ENCODE data around the gene COG8. TPM values are rescaled to one million over a fixed set of nuclear protein-coding genes. Genes with fewer than 3 reads are reported as not detected.

COG8 gene
- total and polyA plus RNA-seq, 9 of the 15 experiments (the other 6 are each of a cell fraction or from before 2014, with no cell fraction given) = 3.7 to 42.6 (median 30.1) TPM

DNA sequence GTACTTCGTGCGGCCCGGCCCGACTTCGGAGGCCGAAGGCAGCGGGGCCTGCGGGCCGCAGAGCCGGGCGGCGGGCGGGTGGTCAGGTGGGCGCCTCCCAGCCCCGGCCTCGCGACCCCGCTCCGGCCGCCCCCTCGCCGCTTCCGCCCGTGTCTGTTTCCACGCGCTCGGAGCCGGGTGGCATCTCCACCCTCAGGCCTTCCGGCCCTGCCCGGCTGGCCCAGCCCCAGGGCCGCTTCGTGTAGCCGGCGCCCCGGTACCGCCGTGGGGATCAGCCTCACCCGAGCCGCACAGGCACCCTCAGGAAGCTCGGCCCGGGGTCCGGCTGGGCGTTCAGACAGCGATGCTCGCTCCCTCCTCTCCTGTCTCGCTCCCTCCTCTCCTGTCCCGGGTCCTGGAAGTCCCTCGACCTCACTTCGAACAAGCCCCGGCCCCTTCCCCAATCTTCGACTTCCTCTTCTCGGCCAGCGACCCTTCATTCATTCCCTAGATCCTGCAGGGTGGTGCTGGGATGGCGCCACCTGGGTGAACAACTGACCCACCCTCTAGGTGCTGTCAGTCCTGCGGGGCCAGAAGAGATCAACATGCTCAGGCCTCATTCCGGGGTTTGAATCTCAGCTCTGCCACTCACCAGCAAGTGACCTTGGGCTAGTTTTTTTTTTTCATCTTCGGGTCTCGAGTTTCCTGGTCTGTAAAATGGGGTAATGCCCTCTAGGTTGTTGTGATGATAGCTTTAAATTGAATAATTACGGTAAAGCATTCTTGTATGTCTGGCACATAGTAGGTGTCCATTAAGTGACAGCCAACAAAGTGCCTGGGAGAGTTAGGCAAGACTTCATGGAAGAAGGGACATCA, 27.6 kb downstream of the COG8 start (continued):
- TF ChIP-seq NKRF (IDR thresholded peaks at IDR 0.05; ENCODE audit: borderline replicate concordance) = peak; percentile 76
- TF ChIP-seq BCOR (IDR thresholded peaks at IDR 0.05) = no peak
- peak; percentile 39 for TF ChIP-seq HMGN3 (IDR thresholded peaks at IDR 0.05; ENCODE audit: borderline replicate concordance, extremely low read depth, insufficient read length, low read depth, low read length)
- TF ChIP-seq AFF4 (CRISPR knock-in tag; IDR thresholded peaks at IDR 0.05) = peak; percentile 77; the same call in 1 of the 2 replicates
- no peak for TF ChIP-seq CEBPZ (IDR thresholded peaks at IDR 0.05; ENCODE audit: borderline replicate concordance, low read depth, low read length)
- TF ChIP-seq ZBTB1 (CRISPR knock-in tag; IDR thresholded peaks at IDR 0.05; ENCODE audit: borderline replicate concordance, low read depth) = peak; percentile 46; the same call in 1 of the 2 replicates
- TF ChIP-seq SRSF7 (optimal IDR thresholded peaks at IDR 0.05; ENCODE audit: low read depth, low read length) = no peak
- no peak for TF ChIP-seq ZNF449 (CRISPR knock-in tag; IDR thresholded peaks at IDR 0.05)
- no peak; the same call in 1 of the 2 replicates for TF ChIP-seq GTF2E2 (tag; IDR thresholded peaks at IDR 0.05)
- TF ChIP-seq PHF21A (IDR thresholded peaks at IDR 0.05; ENCODE audit: borderline replicate concordance, low read depth) = no peak
- no peak for TF ChIP-seq ZNF174 (CRISPR knock-in tag; IDR thresholded peaks at IDR 0.05)
- TF ChIP-seq MAX (CRISPR knock-in tag; IDR thresholded peaks at IDR 0.05) = 0 out of 2 replicates have a peak, but pooled peaks have one; percentile 30
- no peak for TF ChIP-seq HCFC1 (IDR thresholded peaks at IDR 0.05; ENCODE audit: low read depth, low read length)
- TF ChIP-seq KDM2B (CRISPR knock-in tag; IDR thresholded peaks at IDR 0.05) = no peak

All from K562 (cell line).